SJSA1 (cell line): ENCODE results near the gene WDR91. TPM values are rescaled to one million over a fixed set of nuclear protein-coding genes. Genes with fewer than 3 reads are reported as not detected.

ENCODE experiments used
- DNase-seq, 2 experiments: peaks; one replicate each; pipeline ENCODE4 v3.0.0-alpha.2; 2015 to 2020; ENCODE audit warnings: low spot score in 2 of 2, low read depth in 1 of 2
- H3K27ac ChIP-seq: fragments of 250-450 bp; sonication (Bioruptor Pico); 2 replicates; pipeline ENCODE4 v1.5.1; 2020; ENCODE audit warnings: mild to moderate bottlenecking, moderate library complexity
- H3K27me3 ChIP-seq: fragments of 250-450 bp; sonication (Bioruptor Pico); replicated peaks from 2 replicates; pipeline ENCODE4 v1.5.1; 2020; ENCODE audit warnings: mild to moderate bottlenecking, moderate library complexity
- H3K36me3 ChIP-seq: fragments of 250-450 bp; sonication (Bioruptor Pico); 2 replicates; pipeline ENCODE4 v1.5.1; 2020; ENCODE audit warnings: mild to moderate bottlenecking
- H3K4me1 ChIP-seq: fragments of 250-450 bp; sonication (Bioruptor Pico); replicated peaks from 2 replicates; pipeline ENCODE4 v1.6.1; 2021; ENCODE audit warnings: mild to moderate bottlenecking
- H3K4me3 ChIP-seq: fragments of 250-450 bp; sonication (Bioruptor Pico); 2 replicates; pipeline ENCODE4 v1.5.1; 2020; ENCODE audit warnings: mild to moderate bottlenecking
- H3K9me3 ChIP-seq: fragments of 250-450 bp; sonication (Bioruptor Pico); replicated peaks from 2 replicates; pipeline ENCODE4 v1.5.1; 2020; ENCODE audit warnings: mild to moderate bottlenecking
- total RNA-seq: library from RNA; depleted of rRNA; stranded (reverse); fragments of >200 nt; shearing (Covaris generic); gene quantifications from 2 replicates; pipeline ENCODE4 v1.2.3, GENCODE V29; 2014

Gene WDR91
- total RNA-seq, 1 experiment from 2014 or later, result 11.0 TPM

GRCh38 chr7:135200821-135201331 is 10.4 kb downstream of the WDR91 start:
- no peak for DNase-seq
- no peak overlapping the region for H3K4me3 ChIP-seq
- H3K4me1 ChIP-seq, result peaks cover 49% of the 10 kb centered on the region
- H3K27me3 ChIP-seq, result no peaks in the 10 kb centered on the region
- H3K9me3 ChIP-seq, result no peaks in the 10 kb centered on the region
- peaks cover 92% of the 10 kb centered on the region for H3K36me3 ChIP-seq
- no peak overlapping the region for H3K27ac ChIP-seq

- H3K9me3 ChIP-seq, result no peaks in the 10 kb centered on the region
- H3K4me3 ChIP-seq, result no peak overlapping the region
- no peak overlapping the region for H3K27ac ChIP-seq
- H3K27me3 ChIP-seq, result no peaks in the 10 kb centered on the region
- H3K36me3 ChIP-seq, result peaks cover 94% of the 10 kb centered on the region
- DNase-seq, result no peak
- peaks cover 49% of the 10 kb centered on the region for H3K4me1 ChIP-seq
These were observed 11.9 kb downstream of the WDR91 start for GRCh38 chr7:135199439-135199838.

DNA sequence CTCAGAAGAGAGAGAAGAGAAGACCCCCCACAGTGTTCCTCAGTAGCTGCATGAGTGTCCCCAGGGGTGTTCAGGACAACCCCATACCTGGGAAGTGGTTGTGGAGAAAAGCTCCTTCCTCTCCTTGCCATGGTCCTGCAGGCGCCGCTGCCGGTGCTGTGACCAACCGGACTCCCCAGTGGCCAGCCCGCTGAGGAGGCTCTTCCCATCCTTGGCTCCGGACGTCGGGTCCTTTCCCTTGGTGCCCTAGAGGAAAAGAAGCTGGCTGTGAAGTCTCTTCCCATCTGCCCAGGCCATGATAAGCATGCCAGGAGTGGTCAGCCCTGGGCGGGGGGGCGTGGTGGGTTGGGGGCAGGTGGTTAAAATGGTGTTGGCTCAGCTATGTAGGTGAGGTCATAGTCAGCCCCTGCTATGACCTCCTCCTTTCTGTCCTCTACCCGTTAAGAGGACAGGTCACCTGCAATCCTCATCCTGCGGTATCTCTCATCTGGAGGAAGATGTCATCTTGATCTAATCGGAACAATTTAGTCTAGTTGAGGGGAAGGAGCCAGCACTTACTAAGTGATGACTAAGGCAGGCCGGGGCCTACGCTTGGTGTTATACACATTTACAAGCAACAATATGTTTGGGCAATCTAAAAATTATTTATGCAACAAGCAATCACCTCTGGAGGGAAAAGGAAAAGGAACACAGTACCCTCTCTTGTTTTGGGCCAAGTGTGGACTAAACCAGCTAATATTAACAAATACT is 13.2 kb downstream of the WDR91 start:
- DNase-seq, result peak in 1 of 2 experiments; percentile 28
- no peaks in the 10 kb centered on the region for H3K9me3 ChIP-seq
- peaks cover 49% of the 10 kb centered on the region for H3K4me1 ChIP-seq
- peaks cover 88% of the 10 kb centered on the region for H3K36me3 ChIP-seq
- no peaks in the 10 kb centered on the region for H3K27me3 ChIP-seq
- no peak overlapping the region for H3K27ac ChIP-seq
- no peak overlapping the region for H3K4me3 ChIP-seq

DNA sequence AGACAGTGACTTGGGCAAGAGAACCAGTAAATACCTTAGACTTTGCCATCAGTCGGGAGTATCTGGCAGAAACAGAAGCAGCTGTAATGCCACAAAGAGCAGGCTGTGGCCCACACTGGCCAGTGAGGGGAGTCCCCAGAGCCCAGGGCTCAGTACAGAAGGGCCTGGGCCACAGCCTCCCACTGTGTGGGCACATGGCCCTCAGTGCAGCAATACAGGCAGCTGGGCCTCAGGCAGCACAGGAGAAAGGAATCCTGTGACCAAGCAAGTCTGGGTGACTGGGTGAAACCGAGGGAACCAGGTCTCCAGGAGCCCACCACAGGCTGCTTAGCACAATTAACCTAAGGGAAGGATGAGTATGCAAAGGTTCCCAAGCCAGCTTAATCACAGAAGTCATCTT is 14.0 kb downstream of the WDR91 start:
- Histone ChIP-seq H3K27me3 (no peaks in the 10 kb centered on the region), H3K4me1 (peaks cover 46% of the 10 kb centered on the region), H3K4me3 (no peak overlapping the region), H3K36me3 (peaks cover 88% of the 10 kb centered on the region), H3K27ac (no peak overlapping the region), H3K9me3 (no peaks in the 10 kb centered on the region)
- DNase-seq, result peak in 1 of 2 experiments; percentile 10

DNA sequence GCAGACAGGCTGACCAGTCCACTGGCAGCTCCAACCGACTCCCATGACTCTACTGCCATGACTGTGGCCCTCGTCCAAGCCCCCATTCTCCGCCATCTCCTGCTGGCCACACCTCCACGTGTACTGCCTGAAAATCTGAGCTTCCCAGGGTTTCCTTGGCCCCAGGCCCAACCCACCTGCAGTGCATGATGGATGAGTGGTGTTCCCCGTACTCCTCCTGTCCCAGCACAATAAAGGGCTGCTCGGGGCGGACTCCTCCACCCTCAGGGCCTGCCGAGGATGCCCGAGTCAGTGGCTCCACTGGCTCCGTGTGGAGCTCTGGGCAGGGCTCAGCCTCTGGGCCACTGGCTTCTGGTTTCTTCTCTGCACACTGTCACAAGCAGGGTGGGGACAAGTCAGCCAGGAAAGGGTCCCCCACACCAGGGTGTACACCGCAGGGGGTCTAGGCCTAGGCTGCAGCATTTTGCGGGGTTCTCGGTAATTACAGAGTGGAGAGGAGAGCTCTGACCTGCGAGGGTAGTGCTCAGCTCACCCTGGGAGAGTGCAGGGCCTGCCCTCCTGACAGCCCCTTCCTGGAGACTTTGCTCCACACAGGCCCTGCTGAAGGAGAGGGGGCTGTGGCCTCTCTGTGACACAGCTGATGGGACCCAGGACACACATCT is 15.2 kb downstream of the WDR91 start:
- H3K27ac ChIP-seq, result no peak overlapping the region
- no peak for DNase-seq
- no peaks in the 10 kb centered on the region for H3K9me3 ChIP-seq
- peaks cover 44% of the 10 kb centered on the region for H3K4me1 ChIP-seq
- no peak overlapping the region for H3K4me3 ChIP-seq
- H3K27me3 ChIP-seq, result no peaks in the 10 kb centered on the region
- peaks cover 84% of the 10 kb centered on the region for H3K36me3 ChIP-seq

DNA sequence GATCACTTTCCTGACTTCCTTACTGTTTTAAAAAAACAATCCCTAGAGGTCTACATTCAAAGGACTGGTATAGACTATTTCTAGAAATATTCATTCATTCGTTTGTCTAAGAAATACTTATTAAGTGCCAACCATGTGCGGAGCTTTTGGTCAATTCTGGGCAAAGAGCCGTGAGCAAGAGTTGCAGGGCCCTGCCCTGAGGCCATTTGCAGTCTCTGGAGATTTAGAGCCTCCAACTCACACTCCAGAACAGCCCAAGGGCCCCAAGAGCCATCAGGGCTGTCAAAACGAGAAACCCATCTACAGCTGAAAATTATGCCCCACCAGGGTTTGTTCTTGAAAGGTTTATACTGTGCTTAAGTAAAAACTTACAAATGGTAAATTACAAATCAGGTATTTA is 16.2 kb downstream of the WDR91 start:
- Histone ChIP-seq H3K27ac (peak overlapping the region; percentile 88), H3K4me3 (no peak overlapping the region), H3K36me3 (peaks cover 85% of the 10 kb centered on the region), H3K4me1 (peaks cover 38% of the 10 kb centered on the region), H3K27me3 (no peaks in the 10 kb centered on the region), H3K9me3 (no peaks in the 10 kb centered on the region)
- DNase-seq, result no peak

- H3K27ac ChIP-seq, result peak overlapping the region; percentile 88
These were observed 16.7 kb downstream of the WDR91 start for GRCh38 chr7:135194494-135195095.

DNA sequence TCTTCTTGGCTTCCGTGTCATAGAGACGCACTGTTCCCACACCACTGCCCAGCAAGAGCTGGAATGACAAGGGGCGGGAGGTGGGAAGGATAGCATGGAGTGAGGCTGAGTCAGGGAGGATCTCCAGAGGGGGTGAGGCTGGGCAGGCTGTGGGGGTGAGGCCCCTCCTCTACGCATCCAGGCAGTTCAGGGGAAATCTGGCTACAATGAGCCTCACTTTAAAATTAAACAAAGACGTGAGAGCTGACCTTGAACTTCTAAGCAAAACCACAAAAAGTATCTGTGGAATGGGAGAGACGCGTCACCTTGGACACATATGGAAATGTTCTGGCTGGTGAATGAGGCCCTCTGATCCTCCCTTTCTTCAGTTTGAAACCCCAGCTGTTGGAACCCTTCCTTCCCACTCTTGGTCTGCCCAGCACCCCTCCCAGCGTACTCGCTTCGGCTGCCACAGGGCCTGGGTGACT is 17.7 kb downstream of the WDR91 start:
- Histone ChIP-seq H3K4me1 (peaks cover 38% of the 10 kb centered on the region), H3K4me3 (no peak overlapping the region), H3K27ac (peak overlapping the region; percentile 88), H3K36me3 (peaks cover 80% of the 10 kb centered on the region), H3K9me3 (no peaks in the 10 kb centered on the region), H3K27me3 (no peaks in the 10 kb centered on the region)
- peak; percentile 93 to 96 for DNase-seq

More at GRCh38 chr7:135194494-135195095, 16.7 kb downstream of the WDR91 start:
- H3K36me3 ChIP-seq, result peaks cover 80% of the 10 kb centered on the region
- DNase-seq, result peak; percentile 46 to 62
- no peak overlapping the region for H3K4me3 ChIP-seq
- peaks cover 38% of the 10 kb centered on the region for H3K4me1 ChIP-seq
- H3K27me3 ChIP-seq, result no peaks in the 10 kb centered on the region
- H3K9me3 ChIP-seq, result no peaks in the 10 kb centered on the region

GRCh38 chr7:135192914-135193536 is 18.3 kb downstream of the WDR91 start:
- Histone ChIP-seq H3K27me3 (no peaks in the 10 kb centered on the region), H3K4me1 (peaks cover 35% of the 10 kb centered on the region), H3K27ac (peak overlapping the region; percentile 64), H3K36me3 (peaks cover 80% of the 10 kb centered on the region), H3K9me3 (no peaks in the 10 kb centered on the region), H3K4me3 (no peak overlapping the region)
- no peak for DNase-seq

GRCh38 chr7:135190703-135191102 is 20.6 kb downstream of the WDR91 start:
- Histone ChIP-seq H3K4me3 (no peak overlapping the region), H3K27me3 (no peaks in the 10 kb centered on the region), H3K9me3 (no peaks in the 10 kb centered on the region), H3K36me3 (peaks cover 83% of the 10 kb centered on the region), H3K4me1 (peaks cover 35% of the 10 kb centered on the region), H3K27ac (no peak overlapping the region)
- no peak for DNase-seq

DNA sequence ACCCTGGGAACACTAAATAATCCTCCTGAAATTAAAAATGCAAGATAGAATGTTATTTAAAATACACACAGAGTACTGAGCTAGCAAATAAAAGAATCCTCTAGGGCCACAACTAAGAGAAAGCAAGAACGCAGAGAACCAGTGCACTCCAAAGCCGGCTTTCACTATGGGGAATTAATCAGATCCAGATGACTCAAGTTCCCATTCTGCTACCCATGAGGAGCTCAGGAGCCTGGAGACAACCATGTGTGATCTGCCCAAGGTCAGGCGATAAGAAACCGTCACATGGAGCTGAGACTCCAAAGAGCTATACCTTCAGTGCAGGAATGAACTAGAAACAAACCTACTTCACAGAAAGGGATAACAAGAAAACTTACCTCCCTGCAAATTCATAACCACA is 21.4 kb downstream of the WDR91 start:
- no peak for DNase-seq
- Histone ChIP-seq H3K9me3 (no peaks in the 10 kb centered on the region), H3K4me3 (no peak overlapping the region), H3K36me3 (peaks cover 83% of the 10 kb centered on the region), H3K27me3 (no peaks in the 10 kb centered on the region), H3K4me1 (peaks cover 31% of the 10 kb centered on the region), H3K27ac (no peak overlapping the region)

GRCh38 chr7:135189221-135189662 is 22.1 kb downstream of the WDR91 start:
- H3K4me1 ChIP-seq, result peaks cover 24% of the 10 kb centered on the region
- peaks cover 83% of the 10 kb centered on the region for H3K36me3 ChIP-seq
- H3K9me3 ChIP-seq, result no peaks in the 10 kb centered on the region
- no peaks in the 10 kb centered on the region for H3K27me3 ChIP-seq
- H3K27ac ChIP-seq, result no peak overlapping the region
- H3K4me3 ChIP-seq, result no peak overlapping the region
- no peak for DNase-seq

DNA sequence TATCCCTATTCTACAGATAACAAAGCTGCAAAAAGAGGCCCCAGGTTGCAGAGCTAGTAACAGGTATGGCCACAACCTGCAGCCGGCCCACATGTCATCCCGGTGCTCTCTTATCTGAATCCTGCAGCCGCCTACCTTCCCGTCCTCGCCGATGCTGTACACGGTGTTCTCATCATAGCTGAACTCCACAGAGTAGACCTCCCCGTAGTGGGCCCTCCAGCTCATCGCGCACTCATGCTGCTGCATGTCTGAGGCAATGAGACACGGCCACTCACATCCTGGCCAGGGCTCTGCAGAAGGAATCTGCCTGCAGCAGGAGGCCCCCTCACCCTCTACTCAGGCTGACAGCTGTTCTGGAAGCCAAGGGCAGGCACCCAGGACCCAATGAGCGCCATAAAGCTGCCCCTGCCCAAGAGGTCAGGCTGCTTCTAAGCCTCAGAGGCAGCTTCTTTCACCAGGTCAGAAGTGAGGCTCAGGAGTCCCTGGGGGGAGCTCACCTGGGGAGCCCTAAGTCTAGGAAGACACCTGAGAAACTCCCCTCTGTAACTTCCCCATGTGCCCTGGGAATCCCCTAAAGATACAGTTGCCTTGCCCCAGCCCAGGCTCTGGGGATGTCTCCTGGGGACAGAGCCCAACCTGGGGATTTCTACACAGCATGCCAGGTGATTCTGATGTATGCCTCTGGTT is 22.9 kb downstream of the WDR91 start:
- Histone ChIP-seq H3K27me3 (no peaks in the 10 kb centered on the region), H3K9me3 (no peaks in the 10 kb centered on the region), H3K4me3 (no peak overlapping the region), H3K36me3 (peaks cover 91% of the 10 kb centered on the region), H3K4me1 (peaks cover 16% of the 10 kb centered on the region), H3K27ac (no peak overlapping the region)
- DNase-seq, result no peak
